HG03139 (cell line): ENCODE measurements around the gene TMEM80.
"Not testable (repeated sequence)": the region's sequence is repeated elsewhere in the genome, so short reads cannot be mapped to it uniquely, and the experiment has no call there.

Experiments
- ATAC-seq: cut with Tn5 transposase; IDR thresholded peaks from one replicate; pipeline ENCODE4 v1.9.1; 2021; ENCODE audit not compliant: unreplicated experiment

Gene TMEM80

GRCh38 chr11:695538-696248 lies at the start of gene TMEM80:
TSS of gene TMEM80 (plus strand) at chr11:695816. CDS start at chr11:695828, 12 bp downstream.
- ATAC-seq: peak; percentile 59

GRCh38 chr11:646214-646613 lies 49.4 kb upstream of the TMEM80 start:
- no peak for ATAC-seq

DNA sequence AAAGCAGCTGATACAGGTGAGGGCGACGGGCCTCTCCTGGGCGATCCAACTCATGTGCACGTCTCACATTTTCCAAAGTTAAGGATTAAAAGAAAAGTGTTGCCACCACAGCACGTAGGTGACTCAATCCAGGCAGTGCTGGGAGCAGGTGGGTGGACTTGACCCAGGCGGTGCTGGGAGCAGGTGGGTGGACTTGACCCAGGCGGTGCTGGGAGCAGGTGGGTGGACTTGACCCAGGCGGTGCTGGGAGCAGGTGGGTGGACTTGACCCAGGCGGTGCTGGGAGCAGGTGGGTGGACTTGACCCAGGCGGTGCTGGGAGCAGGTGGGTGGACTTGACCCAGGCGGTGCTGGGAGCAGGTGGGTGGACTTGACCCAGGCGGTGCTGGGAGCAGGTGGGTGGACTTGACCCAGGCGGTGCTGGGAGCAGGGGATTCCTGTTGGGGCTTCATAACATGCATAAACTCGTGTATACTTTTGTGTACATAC lies 47.9 kb upstream of the TMEM80 start:
- ATAC-seq: not testable (repeated sequence)

GRCh38 chr11:650482-650881 lies 45.1 kb upstream of the TMEM80 start:
- no peak for ATAC-seq

DNA sequence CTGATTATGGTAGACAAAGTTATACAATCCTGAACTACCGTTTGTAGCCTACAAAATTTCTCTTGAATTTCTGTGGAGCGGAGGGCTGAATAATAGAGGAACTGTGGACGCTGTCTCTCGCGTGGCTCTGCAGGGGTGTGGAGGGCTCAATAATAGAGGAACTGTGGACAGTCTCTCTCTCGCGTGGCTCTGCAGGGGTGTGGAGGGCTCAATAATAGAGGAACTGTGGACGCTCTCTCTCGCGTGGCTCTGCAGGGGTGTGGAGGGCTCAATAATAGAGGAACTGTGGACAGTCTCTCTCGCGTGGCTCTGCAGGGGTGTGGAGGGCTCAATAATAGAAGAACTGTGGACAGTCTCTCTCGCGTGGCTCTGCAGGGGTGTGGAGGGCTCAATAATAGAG lies 42.5 kb upstream of the TMEM80 start:
- ATAC-seq: not testable (repeated sequence)

- ATAC-seq: no peak
These were observed 41.8 kb upstream of the TMEM80 start for GRCh38 chr11:653837-654236.

- not testable (repeated sequence) for ATAC-seq
These were observed 41.2 kb upstream of the TMEM80 start for GRCh38 chr11:654444-654843.

DNA sequence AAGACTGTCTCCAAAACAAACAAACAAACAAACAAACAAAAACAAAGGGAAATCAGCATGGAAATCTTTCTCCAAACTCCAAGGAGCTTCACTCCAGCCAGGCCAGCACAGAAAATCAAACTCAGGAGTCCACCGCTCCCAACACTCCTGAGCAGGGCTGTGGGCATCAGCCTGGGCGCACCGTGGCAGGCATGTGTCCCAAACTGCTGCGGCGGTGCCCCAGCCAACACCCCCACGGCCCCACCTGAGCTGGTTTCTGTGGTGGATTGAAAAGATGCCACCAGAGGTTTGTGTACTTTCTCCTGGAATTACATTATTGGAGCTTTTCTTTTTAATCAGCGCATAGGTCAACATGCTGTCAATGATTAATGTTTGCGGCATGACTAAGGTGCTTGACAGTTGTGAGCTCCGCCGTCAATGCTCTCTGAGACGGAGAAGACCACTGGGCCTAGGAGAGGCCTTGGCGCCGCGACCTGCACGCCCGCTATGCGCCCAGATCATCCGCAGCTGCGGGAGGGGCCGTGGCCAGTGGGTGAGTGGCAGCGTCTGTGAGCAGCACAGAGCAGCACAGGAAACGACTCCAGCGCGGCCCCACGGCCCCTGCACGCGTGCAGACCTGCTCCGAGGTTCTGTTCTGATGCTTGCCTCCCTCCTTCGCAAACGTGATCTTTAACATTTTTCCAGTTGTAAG lies 40.4 kb upstream of the TMEM80 start:
- no peak for ATAC-seq

- ATAC-seq: no peak
These were observed 39.2 kb upstream of the TMEM80 start for GRCh38 chr11:656426-656825.

- no peak for ATAC-seq
These were observed 38.8 kb upstream of the TMEM80 start for GRCh38 chr11:656866-657265.

DNA sequence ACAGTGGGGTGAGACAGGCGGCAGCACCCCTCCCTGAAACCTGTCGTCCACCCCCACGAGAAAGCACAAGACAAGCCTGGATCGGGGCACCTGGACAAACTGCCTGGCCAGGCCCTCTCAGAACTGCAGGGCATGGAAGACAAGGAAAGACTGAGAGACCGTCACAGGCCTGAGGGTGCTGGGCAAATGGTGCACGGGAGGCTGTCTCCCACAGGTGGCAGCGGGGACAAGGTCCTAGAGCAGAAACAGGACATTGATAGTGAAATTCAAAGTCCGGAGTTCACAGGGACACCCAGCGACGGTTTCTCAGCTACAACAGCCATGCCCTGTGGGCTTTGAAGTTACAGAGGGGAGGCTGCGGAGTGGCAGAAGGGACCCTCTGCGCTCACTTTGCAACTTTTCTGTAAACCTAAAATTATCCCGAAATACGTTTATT lies 37.9 kb upstream of the TMEM80 start:
- ATAC-seq: no peak

- no peak for ATAC-seq
These were observed 36.0 kb upstream of the TMEM80 start for GRCh38 chr11:659532-660085.

- no peak for ATAC-seq
These were observed 35.3 kb upstream of the TMEM80 start for GRCh38 chr11:660281-660680.

DNA sequence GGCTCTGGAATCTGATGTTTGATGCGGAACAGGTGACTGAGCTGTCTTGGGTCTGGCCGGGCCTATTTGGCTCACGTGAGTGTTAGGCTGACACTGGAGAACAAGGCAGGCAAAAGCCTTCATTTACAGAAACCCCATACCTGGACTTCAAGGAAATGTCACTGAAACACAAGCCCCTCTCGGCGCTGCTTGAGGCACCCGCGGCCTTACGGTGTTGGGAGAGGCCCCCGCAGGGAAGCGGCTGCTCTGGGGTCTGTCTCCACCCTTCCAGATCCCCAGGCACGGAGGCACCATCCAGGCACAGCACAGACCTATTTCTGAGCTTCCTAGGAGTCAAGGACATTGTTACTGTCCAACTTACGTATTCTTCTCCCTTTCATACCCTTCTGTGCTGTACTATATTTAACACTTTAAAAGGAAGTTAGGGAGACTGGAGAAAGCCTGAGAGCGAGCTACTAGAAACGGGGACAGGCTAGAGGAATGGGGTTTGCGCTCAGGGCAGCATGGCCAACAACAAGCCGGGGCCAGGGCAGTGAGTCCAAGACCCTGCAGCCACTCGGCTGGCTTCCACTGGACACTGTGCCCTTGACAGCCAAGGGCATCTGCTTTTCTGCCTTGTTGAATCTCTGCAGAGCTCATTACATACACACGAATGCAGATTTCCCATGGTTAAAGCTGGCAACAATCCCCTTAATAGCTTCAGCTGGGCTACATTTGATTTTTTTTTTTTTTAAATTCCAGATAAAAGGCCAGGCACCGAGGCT lies 34.8 kb upstream of the TMEM80 start:
- no peak for ATAC-seq

DNA sequence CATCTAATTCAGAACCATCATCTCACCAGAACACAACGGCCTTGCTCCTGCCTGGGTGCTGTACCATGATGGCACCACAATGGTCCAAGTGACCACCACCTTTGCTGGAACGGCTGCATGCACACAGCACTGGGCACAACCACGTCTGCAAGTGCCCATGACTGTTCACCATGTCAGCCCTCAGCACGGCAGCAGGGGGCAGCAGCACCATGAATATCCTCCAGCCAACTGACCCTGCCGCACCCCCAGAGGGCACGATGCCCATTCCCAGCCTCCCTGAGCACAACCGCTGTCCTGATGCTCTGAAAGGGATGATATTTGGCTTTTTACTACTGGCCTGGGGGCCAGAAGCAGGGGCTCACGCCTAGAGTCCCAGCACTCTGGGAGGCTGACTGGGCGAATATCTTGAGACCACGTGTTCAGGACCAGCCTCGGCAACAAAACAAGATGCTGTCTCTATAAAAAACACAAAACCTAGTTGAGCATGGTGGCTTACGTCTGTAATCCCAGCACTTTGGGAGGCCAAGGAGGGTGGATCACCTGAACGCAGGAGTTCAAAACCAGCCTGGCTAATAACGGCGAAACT lies 32.8 kb upstream of the TMEM80 start:
- no peak for ATAC-seq

DNA sequence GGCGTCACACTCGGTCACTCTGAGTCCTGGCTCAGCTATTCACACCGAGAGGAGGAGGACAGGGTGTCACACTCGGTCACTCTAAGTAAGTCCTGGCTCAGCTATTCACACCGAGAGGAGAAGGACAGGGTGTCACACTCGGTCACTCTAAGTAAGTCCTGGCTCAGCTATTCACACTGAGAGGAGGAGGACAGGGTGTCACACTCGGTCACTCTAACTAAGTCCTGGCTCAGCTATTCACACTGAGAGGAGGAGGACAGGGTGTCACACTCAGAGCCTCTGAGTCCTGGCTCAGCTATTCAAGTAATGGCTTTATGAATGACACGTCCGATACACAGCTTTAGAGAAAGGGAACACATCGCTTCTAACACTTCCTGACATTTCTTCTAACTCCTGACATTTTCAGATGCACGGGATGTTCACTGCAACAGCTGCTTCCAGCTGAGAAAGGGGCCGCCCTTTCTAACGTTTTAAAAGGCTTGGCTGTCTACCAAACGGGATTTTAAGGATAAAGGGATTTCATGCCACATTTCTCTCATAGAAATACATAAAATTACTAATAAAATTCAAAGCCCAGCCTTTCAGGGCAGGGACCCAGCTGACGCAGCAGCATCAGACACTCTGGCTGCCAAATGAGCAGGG lies 30.4 kb upstream of the TMEM80 start:
- no peak for ATAC-seq

GRCh38 chr11:665704-666281 lies 29.8 kb upstream of the TMEM80 start:
- no peak for ATAC-seq

GRCh38 chr11:673866-674265 lies 21.8 kb upstream of the TMEM80 start:
- no peak for ATAC-seq

DNA sequence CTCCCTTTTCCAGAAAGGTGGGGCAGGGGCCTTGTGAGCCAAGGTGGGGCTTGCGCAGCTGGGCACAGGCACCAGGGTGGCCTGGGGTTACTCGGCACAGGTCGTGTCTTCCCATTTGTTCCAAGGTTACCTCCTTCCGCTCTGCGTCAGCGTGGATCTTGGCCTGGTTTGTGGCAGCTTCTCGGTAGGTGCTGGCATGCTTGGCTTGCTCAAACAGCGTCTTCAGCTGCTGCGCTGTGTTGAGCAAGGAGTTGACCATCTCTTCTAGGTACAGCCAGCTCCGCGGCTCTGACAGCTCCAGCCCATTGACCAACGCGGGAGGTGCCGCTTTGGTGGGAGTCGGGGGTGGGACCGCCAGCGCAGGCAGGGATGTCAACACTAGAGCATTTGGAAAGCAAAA lies 21.2 kb upstream of the TMEM80 start:
- ATAC-seq: no peak

- ATAC-seq: no peak
These were observed 17.3 kb upstream of the TMEM80 start for GRCh38 chr11:678297-678696.
